ENCODE measurements around the gene FXYD6.

DNA sequence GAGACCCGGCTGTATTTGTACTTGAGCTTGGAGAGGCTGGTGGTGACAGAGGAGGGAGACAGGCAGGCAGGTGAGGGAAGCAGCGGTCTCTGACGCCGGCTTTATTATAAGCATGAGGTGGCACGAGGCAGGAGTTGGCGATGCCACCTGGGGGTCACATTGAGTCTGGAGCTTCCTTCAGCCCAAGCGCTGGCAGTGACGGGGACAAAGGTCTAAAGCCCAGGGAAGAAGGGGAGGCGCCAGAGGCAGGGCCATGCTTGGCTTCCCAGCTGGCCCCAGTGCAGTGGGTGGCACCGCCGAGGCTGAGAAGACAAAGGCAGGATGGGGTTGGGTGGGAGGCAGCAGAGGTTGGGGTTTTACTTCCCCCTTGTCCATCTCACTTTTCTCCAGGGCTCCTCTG lies 56.4 kb downstream of the FXYD6 start:
- TF ChIP-seq CTCF (IDR thresholded peaks at IDR 0.05 in 4 of 5, conservative IDR thresholded peaks at IDR 0.05 in 1 of 5) (no peak), POLR2A (IDR thresholded peaks at IDR 0.05) (no peak)

Data from gastrocnemius medialis (tissue), 4 donors.